ENCODE measurements around the gene FSTL3.
"Not testable (repeated sequence)": the region's sequence is repeated elsewhere in the genome, so short reads cannot be mapped to it uniquely, and the experiment has no call there.

The FSTL3 gene

DNA sequence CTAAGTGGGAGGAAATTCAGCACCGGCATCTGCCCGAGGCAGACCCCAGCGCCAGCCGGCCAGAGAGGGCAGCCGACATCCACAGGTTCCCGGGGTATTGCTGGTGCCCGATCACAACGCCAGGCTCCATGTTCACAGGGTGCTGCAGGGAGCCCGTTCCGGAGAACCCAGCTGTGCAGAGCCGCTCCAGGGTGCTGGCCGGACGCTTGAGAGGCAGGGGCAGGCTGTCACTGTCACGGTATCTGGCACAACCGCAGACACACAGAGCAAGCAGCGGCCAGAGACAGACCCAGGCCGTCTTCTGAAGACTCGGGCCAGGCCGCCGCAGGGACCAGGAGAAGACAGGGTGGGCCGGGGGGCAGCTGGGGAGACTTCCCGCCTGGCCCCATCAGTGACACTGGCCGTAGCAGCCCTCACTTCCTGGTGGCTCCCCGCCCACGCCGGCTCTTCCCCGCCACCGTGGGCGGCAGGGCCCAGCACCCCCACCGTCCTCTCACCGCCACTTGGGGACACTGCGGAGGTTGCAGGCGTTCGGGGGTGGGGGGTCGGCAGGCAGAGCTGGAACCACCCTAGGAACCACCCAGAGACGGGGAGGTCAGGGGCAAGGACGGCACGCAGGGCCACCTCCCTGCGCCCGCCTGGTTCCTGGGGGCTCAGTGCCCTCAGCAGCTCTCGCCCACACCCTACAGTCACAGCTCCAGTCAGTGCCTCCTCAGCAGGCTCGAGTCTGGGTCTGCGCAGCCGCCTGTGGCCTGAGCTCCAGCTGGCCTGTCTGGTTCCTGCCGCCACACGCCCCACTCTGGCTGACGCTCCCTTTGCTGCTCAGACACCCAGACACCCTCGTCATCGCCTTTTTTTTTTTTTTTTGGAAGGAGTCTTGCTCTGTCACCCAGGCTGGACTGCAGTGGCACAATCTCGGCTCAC, 17.0 kb upstream of the FSTL3 start:
- DNase-seq (ENCODE audit: low read depth) = no peak
- no peak overlapping the region for H3K4me3 ChIP-seq (ENCODE audit: low read depth, low read length)

DNA sequence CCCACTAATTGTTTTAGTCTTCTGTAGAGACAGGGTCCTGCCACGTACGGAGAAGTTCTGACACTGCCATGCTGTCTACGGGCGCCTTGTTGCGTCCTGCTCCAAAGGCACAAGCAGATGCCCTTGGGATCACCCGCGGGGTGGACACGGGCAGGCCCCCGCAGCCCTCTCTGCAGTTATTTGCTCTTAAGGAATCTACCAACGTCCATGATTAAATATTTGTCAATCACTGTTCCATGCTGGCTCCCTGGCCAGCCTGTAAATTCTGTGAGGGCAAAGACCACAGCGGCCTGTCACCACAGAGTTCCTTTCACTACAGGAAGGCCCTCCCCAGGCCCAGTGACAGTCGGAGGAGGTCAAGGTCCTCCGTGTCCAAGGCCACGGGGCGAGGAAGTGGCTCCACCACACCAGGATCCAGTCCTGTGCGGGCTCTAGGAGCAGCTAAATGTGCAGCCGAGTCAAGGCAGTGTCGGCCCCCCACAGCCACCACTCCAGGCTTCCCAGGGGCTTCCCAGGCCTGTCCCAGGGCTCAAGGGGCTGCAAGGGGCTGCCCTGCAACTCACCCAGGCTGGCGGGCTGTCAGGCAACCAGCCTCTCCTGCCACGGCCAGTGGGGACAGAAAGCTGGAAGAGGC, 15.3 kb upstream of the FSTL3 start:
- peak overlapping the region; percentile 95 for H3K4me3 ChIP-seq (ENCODE audit: low read depth, low read length)
- no peak for DNase-seq (ENCODE audit: low read depth)

DNA sequence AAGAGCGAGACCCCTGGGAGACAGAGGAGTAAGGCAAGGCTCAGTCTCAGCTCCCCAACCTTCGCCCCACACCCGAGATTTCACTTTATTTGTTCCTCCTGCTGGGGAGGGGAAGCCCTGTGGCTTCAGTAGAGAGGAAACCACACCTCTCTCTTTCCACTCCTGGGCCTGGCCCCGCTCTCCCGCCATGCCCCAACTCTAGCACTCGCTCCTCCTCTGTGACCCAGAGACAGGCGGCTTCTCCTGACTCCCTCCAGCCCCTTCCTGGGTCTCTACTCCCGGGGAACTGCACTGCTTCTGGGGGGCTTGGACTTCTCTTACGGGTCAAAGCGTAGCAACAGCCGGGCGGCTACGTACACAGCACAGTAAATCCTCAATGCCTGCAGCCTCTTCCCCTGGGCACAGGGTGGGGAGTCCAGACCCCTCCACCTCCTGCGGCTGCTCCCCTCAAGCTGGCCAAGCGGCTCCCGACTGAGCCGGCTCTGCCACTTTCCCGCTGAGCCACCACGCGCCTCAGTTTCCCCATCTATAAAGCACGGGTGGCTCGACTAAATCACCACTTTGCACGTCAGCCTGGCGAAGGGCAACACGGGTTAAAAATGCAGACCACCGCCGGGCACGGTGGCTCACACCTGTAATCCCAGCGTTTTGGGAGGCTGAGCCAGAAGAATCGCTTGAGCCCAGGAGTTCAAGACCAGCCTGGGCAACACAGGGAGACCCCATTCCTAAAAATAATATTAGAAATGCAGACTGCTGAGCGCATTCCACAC, 14.6 kb upstream of the FSTL3 start:
- peak overlapping the region; percentile 95 for H3K4me3 ChIP-seq (ENCODE audit: low read depth, low read length)
- no peak for DNase-seq (ENCODE audit: low read depth)

DNA sequence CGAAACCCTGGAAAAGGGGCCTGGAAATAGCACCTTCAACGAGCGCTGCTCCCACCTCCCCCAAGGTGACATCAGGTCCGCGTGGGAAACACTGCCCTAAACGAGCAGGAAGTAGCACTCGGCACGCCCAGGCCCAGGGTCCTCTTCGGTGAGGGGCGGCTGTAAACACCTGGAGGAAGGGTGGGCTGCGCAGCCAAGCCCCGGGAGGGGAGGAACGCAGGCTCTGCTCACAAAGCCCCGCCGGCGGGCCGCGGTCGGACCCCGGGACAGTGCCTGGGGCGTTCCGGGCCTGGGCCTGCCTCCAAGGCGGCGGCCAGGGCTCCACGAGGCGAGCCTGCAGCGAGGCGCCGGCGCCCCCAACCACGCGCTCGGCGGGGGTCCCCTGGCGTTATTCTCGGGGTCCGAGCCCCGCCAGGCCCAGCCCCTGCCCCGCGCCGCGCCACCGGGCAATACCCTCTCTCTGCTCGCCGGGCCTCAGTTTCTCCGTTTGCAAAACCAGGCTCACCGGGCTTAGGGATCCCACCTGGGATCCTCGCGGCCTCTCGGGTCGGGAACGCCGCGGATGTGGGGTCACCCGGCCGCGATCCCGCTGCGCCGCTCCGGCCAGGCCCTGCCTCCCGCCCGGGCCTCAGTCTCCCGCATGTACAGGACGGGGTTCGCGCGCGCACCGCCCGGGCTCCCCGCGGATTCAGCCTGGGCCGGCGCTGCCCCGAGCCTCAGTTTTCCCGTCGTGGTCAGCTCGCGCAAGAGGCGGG, 13.8 kb upstream of the FSTL3 start:
- DNase-seq (ENCODE audit: low read depth) = no peak
- peak overlapping the region; percentile 95 for H3K4me3 ChIP-seq (ENCODE audit: low read depth, low read length)

- H3K4me3 ChIP-seq (ENCODE audit: low read depth, low read length) = peak within 1 kb of the TSS; percentile 95
- DNase-seq (ENCODE audit: low read depth) = peak; percentile 73
Observed at GRCh38 chr19:662962-663681, 13.1 kb upstream of the FSTL3 start, which contains the start of gene RNF126. Gene RNF126 (minus strand): TSS chr19:663214. CDS start chr19:663121, 93 bp downstream.

GRCh38 chr19:663682-664117, 12.5 kb upstream of the FSTL3 start:
- no peak for DNase-seq (ENCODE audit: low read depth)
- H3K4me3 ChIP-seq (ENCODE audit: low read depth, low read length) = peak overlapping the region; percentile 55

DNA sequence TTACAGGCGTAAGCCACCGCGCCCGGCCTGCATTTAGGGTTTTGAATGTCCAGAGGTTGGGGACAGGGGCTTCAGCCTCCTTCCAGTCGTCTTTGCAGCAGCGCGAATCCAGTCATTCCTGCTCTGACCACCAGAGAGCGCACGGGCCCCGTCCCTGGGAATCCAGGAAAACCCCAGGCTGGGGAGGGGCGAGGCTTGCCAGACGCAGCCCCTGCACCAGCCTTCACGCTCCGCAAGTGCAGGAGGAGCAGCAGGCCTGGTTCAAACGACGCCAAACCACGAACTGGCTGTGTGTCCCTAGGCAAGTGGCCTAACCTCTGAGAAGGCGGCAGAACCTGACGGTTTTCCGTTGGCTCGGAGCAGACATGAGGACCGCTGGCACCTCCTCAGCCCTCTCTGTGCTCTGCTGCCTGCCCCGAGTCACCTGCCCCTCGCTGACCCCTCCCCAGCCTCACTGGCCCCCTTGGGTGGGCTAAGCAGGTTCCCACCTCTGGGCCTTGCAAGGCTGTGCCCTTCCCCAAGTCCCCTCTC, 11.2 kb upstream of the FSTL3 start:
- H3K4me3 ChIP-seq (ENCODE audit: low read depth, low read length) = no peak overlapping the region
- DNase-seq (ENCODE audit: low read depth) = no peak

- H3K4me3 ChIP-seq (ENCODE audit: low read depth, low read length); DNase-seq (ENCODE audit: low read depth): not testable (repeated sequence)
Observed at GRCh38 chr19:666985-667573, 9.1 kb upstream of the FSTL3 start.

- H3K4me3 ChIP-seq (ENCODE audit: low read depth, low read length); DNase-seq (ENCODE audit: low read depth): not testable (repeated sequence)
Observed at GRCh38 chr19:668675-669434, 7.3 kb upstream of the FSTL3 start.

GRCh38 chr19:670609-671075, 5.5 kb upstream of the FSTL3 start:
- H3K4me3 ChIP-seq (ENCODE audit: low read depth, low read length) = no peak overlapping the region

DNA sequence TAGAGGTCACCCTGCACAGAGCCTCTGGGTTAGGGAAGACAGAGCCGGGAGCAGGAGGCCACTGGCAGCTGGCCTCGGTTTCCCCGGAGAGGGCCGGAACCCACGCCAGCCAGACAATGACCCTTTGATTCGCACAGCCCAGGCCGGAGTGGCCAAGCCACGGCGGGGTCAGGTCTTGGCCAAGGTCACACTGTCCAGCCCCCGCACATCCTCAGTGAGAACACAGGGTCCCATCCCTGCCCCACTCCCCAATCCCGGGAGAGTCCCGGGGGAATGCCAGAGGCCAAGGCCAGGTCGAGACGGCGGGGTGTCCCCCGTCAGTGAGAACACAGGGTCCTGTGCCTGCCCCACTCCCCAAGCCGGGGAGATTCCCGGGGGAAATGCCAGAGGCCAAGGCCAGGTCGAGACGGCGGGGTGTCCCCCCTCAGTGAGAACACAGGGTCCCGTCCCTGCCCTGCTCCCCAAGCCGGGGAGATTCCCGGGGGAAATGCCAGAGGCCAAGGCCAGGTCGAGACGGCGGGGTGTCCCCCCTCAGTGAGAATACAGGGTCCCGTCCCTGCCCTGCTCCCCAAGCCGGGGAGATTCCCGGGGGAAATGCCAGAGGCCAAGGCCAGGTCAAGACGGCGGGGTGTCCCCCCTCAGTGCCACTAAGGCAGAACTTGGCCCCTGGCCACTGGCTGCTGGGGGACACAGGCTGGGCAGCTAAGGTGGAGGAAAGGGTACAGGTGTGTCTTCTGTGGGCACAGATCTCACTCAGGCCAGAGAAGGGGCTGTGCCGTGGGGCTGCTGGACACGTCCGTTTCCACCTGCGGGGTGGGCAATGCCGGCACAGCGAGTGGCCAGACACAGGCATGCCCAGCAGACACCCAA, 1.7 kb upstream of the FSTL3 start:
- H3K4me3 ChIP-seq (ENCODE audit: low read depth, low read length) = no peak overlapping the region

More at GRCh38 chr19:670609-671075, 5.5 kb upstream of the FSTL3 start:
- DNase-seq (ENCODE audit: low read depth) = no peak

GRCh38 chr19:676007-676338, 219 bp upstream of the FSTL3 start:
- DNase-seq (ENCODE audit: low read depth) = no peak
- peak overlapping the region; percentile 74 for H3K4me3 ChIP-seq (ENCODE audit: low read depth, low read length)

More for the DNA sequence above, 1.7 kb upstream of the FSTL3 start:
- DNase-seq (ENCODE audit: low read depth) = no peak

GRCh38 chr19:677201-677600, 1.0 kb downstream of the FSTL3 start:
- H3K4me3 ChIP-seq (ENCODE audit: low read depth, low read length) = peak overlapping the region; percentile 74
- peak; percentile 70 for DNase-seq (ENCODE audit: low read depth)

DNA sequence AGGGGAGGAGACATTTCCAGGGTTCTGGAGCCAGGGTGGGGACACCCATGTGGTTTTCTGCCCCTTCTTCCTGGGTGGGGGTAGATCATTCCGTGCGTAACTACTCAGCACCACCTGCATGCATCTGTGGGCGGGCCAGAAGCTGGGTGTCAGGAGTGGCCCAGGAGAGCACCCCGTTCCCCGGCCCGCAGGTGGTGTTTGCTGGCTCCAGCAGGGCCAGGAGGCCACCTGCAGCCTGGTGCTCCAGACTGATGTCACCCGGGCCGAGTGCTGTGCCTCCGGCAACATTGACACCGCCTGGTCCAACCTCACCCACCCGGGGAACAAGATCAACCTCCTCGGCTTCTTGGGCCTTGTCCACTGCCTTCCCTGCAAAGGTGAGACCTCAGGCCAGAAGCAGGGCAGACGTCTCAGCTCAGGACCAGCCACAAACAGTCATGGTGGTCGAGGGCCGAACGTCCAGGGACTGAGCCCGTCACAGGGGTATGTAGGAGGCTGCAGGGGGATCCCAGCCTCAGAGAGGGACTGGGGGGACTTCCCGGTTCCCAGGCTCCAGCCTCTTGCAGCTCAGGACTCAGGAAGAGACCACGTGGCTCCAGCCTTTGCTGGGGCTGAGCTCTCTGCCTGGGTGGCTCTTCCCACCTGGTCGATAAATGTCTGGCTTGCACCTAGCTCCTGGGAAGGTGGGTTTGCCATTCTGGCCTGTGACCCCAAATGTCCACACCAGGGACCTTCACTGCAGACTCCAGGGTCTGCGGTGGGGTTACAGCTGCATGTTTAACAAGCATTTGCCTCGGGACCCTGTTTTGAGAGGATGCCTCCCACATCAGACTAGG, 1.6 kb downstream of the FSTL3 start:
- no peak for DNase-seq (ENCODE audit: low read depth)
- peak overlapping the region; percentile 74 for H3K4me3 ChIP-seq (ENCODE audit: low read depth, low read length)

- peak overlapping the region; percentile 59 for H3K4me3 ChIP-seq (ENCODE audit: low read depth, low read length)
- DNase-seq (ENCODE audit: low read depth) = no peak
Observed at GRCh38 chr19:678791-679388, 2.7 kb downstream of the FSTL3 start.

All from skeletal muscle cell (primary cell).